Cardiac fibroblast (primary cell): Measurements from ENCODE around the gene BIRC3.

Source experiments
- DNase-seq, 2 donors: peaks; one replicate each; pipeline versions ENCODE4 v3.0.0 to v3.0.0-alpha.2; 2010; ENCODE audit warnings: low read depth in 2 of 2
- H3K4me3 ChIP-seq, 2 donors: replicated peaks in 1 of 2; 1 replicate in 1 of 2; 2 replicates in 1 of 2; pipeline ENCODE4 v1.5.1; 2011; ENCODE audit warnings: low read depth in 2 of 2, low read length in 2 of 2, mild to moderate bottlenecking in 2 of 2, moderate library complexity in 1 of 2
- CTCF ChIP-seq: IDR thresholded peaks from one replicate; pipeline ENCODE4 v1.5.1; 2011; ENCODE audit warnings: low read depth, mild to moderate bottlenecking, low read length, inconsistent platforms

BIRC3 gene

GRCh38 chr11:102306817-102307726 is 10.2 kb upstream of the BIRC3 start:
- no peak for TF ChIP-seq CTCF
- DNase-seq, result no peak

GRCh38 chr11:102307727-102308038 is 9.6 kb upstream of the BIRC3 start:
- no peak for DNase-seq
- TF ChIP-seq CTCF, result no peak
- no peak overlapping the region for H3K4me3 ChIP-seq

More at GRCh38 chr11:102306817-102307726, 10.2 kb upstream of the BIRC3 start:
- no peak overlapping the region for H3K4me3 ChIP-seq

GRCh38 chr11:102309621-102310541 is 7.4 kb upstream of the BIRC3 start:
- DNase-seq, result no peak
- TF ChIP-seq CTCF, result no peak
- no peak overlapping the region for H3K4me3 ChIP-seq

- peak; percentile 27 to 39 for DNase-seq
- no peak for TF ChIP-seq CTCF
- H3K4me3 ChIP-seq, result peak overlapping the region in 1 of 2 donors; percentile 16
Measured at GRCh38 chr11:102312667-102313066, 4.6 kb upstream of the BIRC3 start.

- H3K4me3 ChIP-seq, result peak overlapping the region in 1 of 2 donors; percentile 16
- TF ChIP-seq CTCF, result no peak
- DNase-seq, result peak in 1 of 2 donors; percentile 53
Measured at GRCh38 chr11:102313238-102313940, 3.9 kb upstream of the BIRC3 start.

GRCh38 chr11:102314784-102315183 is 2.5 kb upstream of the BIRC3 start:
- H3K4me3 ChIP-seq, result no peak overlapping the region
- no peak for DNase-seq
- no peak for TF ChIP-seq CTCF
